ENCODE results near the gene OR2M5. TPM values are rescaled to one million over a fixed set of nuclear protein-coding genes. Genes with fewer than 3 reads are reported as not detected.

The OR2M5 gene
- total RNA-seq, 1 donor from 2014 or later: not detected

- no peaks in the 10 kb centered on the region for H4K20me1 ChIP-seq (ENCODE audit: insufficient read depth, low read length)
- H3K4me2 ChIP-seq (ENCODE audit: low read length): no peak overlapping the region
- no peak overlapping the region for H3K4me3 ChIP-seq (ENCODE audit: insufficient read depth, low read depth, low read length)
- no peaks in the 10 kb centered on the region for H3K27me3 Mint-ChIP-seq (ENCODE audit: low read depth, unreplicated experiment)
- no peaks in the 10 kb centered on the region for H3K4me1 Mint-ChIP-seq (ENCODE audit: low read depth, unreplicated experiment)
- no peak for DNase-seq (ENCODE audit: low read depth)
- H2AFZ ChIP-seq (ENCODE audit: low read depth, low read length): no peak overlapping the region
- no peak overlapping the region for H3K27ac ChIP-seq (ENCODE audit: low read depth, low read length)
- H3K4me1 ChIP-seq (ENCODE audit: insufficient read depth, low read length): no peaks in the 10 kb centered on the region
- no peak for TF ChIP-seq EZH2 (IDR thresholded peaks at IDR 0.05; ENCODE audit: insufficient read depth, low read length)
- TF ChIP-seq CTCF (IDR thresholded peaks at IDR 0.05; ENCODE audit: insufficient read depth, low read depth, low read length): no peak
- H3K9me3 ChIP-seq (ENCODE audit: insufficient read depth, low read depth, low read length): no peaks in the 10 kb centered on the region
- no peak overlapping the region for H3K4me3 Mint-ChIP-seq (ENCODE audit: unreplicated experiment)
- peaks cover 4% of the 10 kb centered on the region for H3K9me3 Mint-ChIP-seq (ENCODE audit: unreplicated experiment)
- no peak overlapping the region for H3K27ac Mint-ChIP-seq (ENCODE audit: unreplicated experiment)
- FAIRE-seq: no peak
- peaks cover 2% of the 10 kb centered on the region for H3K36me3 Mint-ChIP-seq (ENCODE audit: low read depth, unreplicated experiment)
- no peaks in the 10 kb centered on the region for H3K27me3 ChIP-seq (ENCODE audit: insufficient read depth, low read length)
- no peaks in the 10 kb centered on the region for H3K36me3 ChIP-seq (ENCODE audit: insufficient read depth, low read length)
- no peak overlapping the region for H3K9ac ChIP-seq (ENCODE audit: low read length)
- H3K79me2 ChIP-seq (ENCODE audit: insufficient read depth, low read length): no peaks in the 10 kb centered on the region
Measured at GRCh38 chr1:248164031-248164430, 19.1 kb downstream of the OR2M5 start.

GRCh38 chr1:248165186-248165585 is 20.2 kb downstream of the OR2M5 start:
- no peak for DNase-seq (ENCODE audit: low read depth)
- no peak for FAIRE-seq
- Mint-ChIP-seq H3K36me3 (ENCODE audit: low read depth, unreplicated experiment) (peaks cover 2% of the 10 kb centered on the region), H3K4me3 (ENCODE audit: unreplicated experiment) (no peak overlapping the region), H3K9me3 (ENCODE audit: unreplicated experiment) (peaks cover 4% of the 10 kb centered on the region), H3K4me1 (ENCODE audit: low read depth, unreplicated experiment) (no peaks in the 10 kb centered on the region), H3K27me3 (ENCODE audit: low read depth, unreplicated experiment) (no peaks in the 10 kb centered on the region), H3K27ac (ENCODE audit: unreplicated experiment) (no peak overlapping the region)
- Histone ChIP-seq H3K36me3 (ENCODE audit: insufficient read depth, low read length) (no peaks in the 10 kb centered on the region), H4K20me1 (ENCODE audit: insufficient read depth, low read length) (no peaks in the 10 kb centered on the region), H2AFZ (ENCODE audit: low read depth, low read length) (no peak overlapping the region), H3K4me2 (ENCODE audit: low read length) (no peak overlapping the region), H3K79me2 (ENCODE audit: insufficient read depth, low read length) (no peaks in the 10 kb centered on the region), H3K27me3 (ENCODE audit: insufficient read depth, low read length) (no peaks in the 10 kb centered on the region), H3K4me1 (ENCODE audit: insufficient read depth, low read length) (no peaks in the 10 kb centered on the region), H3K4me3 (ENCODE audit: insufficient read depth, low read depth, low read length) (no peak overlapping the region), H3K27ac (ENCODE audit: low read depth, low read length) (no peak overlapping the region), H3K9ac (ENCODE audit: low read length) (no peak overlapping the region), H3K9me3 (ENCODE audit: insufficient read depth, low read depth, low read length) (no peaks in the 10 kb centered on the region)
- TF ChIP-seq EZH2 (IDR thresholded peaks at IDR 0.05; ENCODE audit: insufficient read depth, low read length): no peak
- TF ChIP-seq CTCF (IDR thresholded peaks at IDR 0.05; ENCODE audit: insufficient read depth, low read depth, low read length): no peak

- Mint-ChIP-seq H3K36me3 (ENCODE audit: low read depth, unreplicated experiment) (no peaks in the 10 kb centered on the region), H3K9me3 (ENCODE audit: unreplicated experiment) (no peaks in the 10 kb centered on the region), H3K27ac (ENCODE audit: unreplicated experiment) (no peak within 1 kb of the TSS), H3K4me1 (ENCODE audit: low read depth, unreplicated experiment) (no peaks in the 10 kb centered on the region), H3K4me3 (ENCODE audit: unreplicated experiment) (no peak within 1 kb of the TSS), H3K27me3 (ENCODE audit: low read depth, unreplicated experiment) (no peaks in the 10 kb centered on the region)
- H3K4me2 ChIP-seq (ENCODE audit: low read length): no peak within 1 kb of the TSS
- no peaks in the 10 kb centered on the region for H3K79me2 ChIP-seq (ENCODE audit: insufficient read depth, low read length)
- no peak within 1 kb of the TSS for H3K27ac ChIP-seq (ENCODE audit: low read depth, low read length)
- H3K4me1 ChIP-seq (ENCODE audit: insufficient read depth, low read length): no peaks in the 10 kb centered on the region
- H3K36me3 ChIP-seq (ENCODE audit: insufficient read depth, low read length): no peaks in the 10 kb centered on the region
- peaks cover 4% of the 10 kb centered on the region for H3K9me3 ChIP-seq (ENCODE audit: insufficient read depth, low read depth, low read length)
- no peak within 1 kb of the TSS for H2AFZ ChIP-seq (ENCODE audit: low read depth, low read length)
- TF ChIP-seq CTCF (IDR thresholded peaks at IDR 0.05; ENCODE audit: insufficient read depth, low read depth, low read length) (no peak), EZH2 (IDR thresholded peaks at IDR 0.05; ENCODE audit: insufficient read depth, low read length) (no peak)
- no peak within 1 kb of the TSS for H3K9ac ChIP-seq (ENCODE audit: low read length)
- H4K20me1 ChIP-seq (ENCODE audit: insufficient read depth, low read length): no peaks in the 10 kb centered on the region
- FAIRE-seq (no peak), DNase-seq (ENCODE audit: low read depth) (no peak)
- no peaks in the 10 kb centered on the region for H3K27me3 ChIP-seq (ENCODE audit: insufficient read depth, low read length)
- H3K4me3 ChIP-seq (ENCODE audit: insufficient read depth, low read depth, low read length): no peak within 1 kb of the TSS
Measured at GRCh38 chr1:248174521-248174920, 29.6 kb downstream of the OR2M5 start, which contains the start of gene OR2M2. TSS of gene OR2M2 (plus strand) at chr1:248174821. CDS start at chr1:248179986, 5,165 bp downstream.

Data from astrocyte (in vitro differentiated cells and primary cell).